Endothelial cell of umbilical vein (primary cell): Measurements from ENCODE around the gene TREX2. TPM values are rescaled to one million over a fixed set of nuclear protein-coding genes. Genes with fewer than 3 reads are reported as not detected.

Source experiments
- BruUV-seq: library from RNA; stranded (reverse); fragments of 400-500 nt; replicated peaks from 2 replicates; lab custom pipeline; 2021; lab: Mats Ljungman, UMichigan
- CTCF ChIA-PET: fragments of 300-600, 350-600 bp; sonication (Branson Sonifier 250); formaldehyde crosslinking; loops from one replicate; lab custom pipeline; 2021; ENCODE audit warnings: antibody characterized with exemption, inconsistent platforms; lab: Charles Lee
- POLR2A ChIA-PET: fragments of 300-600, 350-600 bp; sonication (Branson Sonifier 250); formaldehyde crosslinking; loops from one replicate; lab custom pipeline; 2021; ENCODE audit warnings: antibody characterized with exemption, inconsistent platforms; lab: Charles Lee
- DNase-seq: peaks from one replicate; pipeline ENCODE4 v3.0.0-alpha.2; 2011; ENCODE audit warnings: low read depth, low spot score
- FAIRE-seq: peaks from 2 replicates; lab custom pipeline; 2011; peaks lifted over from hg19 to GRCh38; lab: Jason Lieb, UNC
- H2AFZ ChIP-seq: 2 replicates; pipeline ENCODE4 v1.6.0; 2012; ENCODE audit warnings: low read depth, low read length, control low read depth, inconsistent platforms
- H3K27ac ChIP-seq: 2 replicates; pipeline ENCODE4 v1.5.1; 2011; ENCODE audit warnings: low read depth, mild to moderate bottlenecking, control low read depth, low read length, moderate library complexity; ENCODE audit not compliant: insufficient read depth
- H3K27me3 ChIP-seq, 2 experiments: 2 replicates each; pipeline versions ENCODE4 v1.6.0 to v1.6.1; 2011; ENCODE audit warnings: low read length in 2 of 2, mixed read lengths in 1 of 2; ENCODE audit not compliant: control insufficient read depth in 2 of 2, insufficient read depth in 2 of 2
- H3K36me3 ChIP-seq, 2 experiments: 2 replicates in 1 of 2; 3 replicates in 1 of 2; pipeline ENCODE4 v1.5.1; 2011; ENCODE audit warnings: low read length in 2 of 2, mild to moderate bottlenecking in 1 of 2, moderate library complexity in 1 of 2; ENCODE audit not compliant: control insufficient read depth in 2 of 2, insufficient read depth in 2 of 2; ENCODE audit errors: extremely low read depth in 1 of 2
- H3K4me1 ChIP-seq: 3 replicates; pipeline ENCODE4 v1.5.1; 2011; ENCODE audit warnings: mild to moderate bottlenecking, low read length; ENCODE audit not compliant: control insufficient read depth, insufficient read depth; ENCODE audit errors: extremely low read depth
- H3K4me2 ChIP-seq: 2 replicates; pipeline ENCODE4 v1.6.1; 2011; ENCODE audit warnings: low read length, control low read depth, mixed read lengths; ENCODE audit not compliant: insufficient read depth
- H3K4me3 ChIP-seq, 3 experiments: fragments of 200-600 bp in 1 of 3; sonication (generic), shearing (Covaris generic) in 1 of 3; replicated peaks in 1 of 3; 2 replicates each; pipeline ENCODE4 v1.5.1; 2011 to 2016; ENCODE audit warnings: control low read depth in 3 of 3, low read length in 3 of 3, mild to moderate bottlenecking in 2 of 3, inconsistent platforms in 1 of 3, low read depth in 1 of 3, moderate library complexity in 1 of 3; ENCODE audit not compliant: insufficient read depth in 1 of 3
- H3K79me2 ChIP-seq: 2 replicates; pipeline ENCODE4 v1.6.0; 2012; ENCODE audit warnings: low read length, inconsistent platforms; ENCODE audit not compliant: control insufficient read depth, insufficient read depth
- H3K9ac ChIP-seq: replicated peaks from 2 replicates; pipeline ENCODE3; 2011; ENCODE audit warnings: low read length, control low read depth; ENCODE audit not compliant: insufficient read depth; ENCODE audit errors: extremely low read depth
- H3K9me1 ChIP-seq: replicated peaks from 3 replicates; pipeline ENCODE4 v1.6.0; 2011; ENCODE audit warnings: mild to moderate bottlenecking, low read length; ENCODE audit not compliant: control insufficient read depth, insufficient read depth; ENCODE audit errors: extremely low read depth
- H3K9me3 ChIP-seq: replicated peaks from 2 replicates; pipeline ENCODE4 v1.5.1; 2012; ENCODE audit warnings: low read length, inconsistent platforms; ENCODE audit not compliant: control insufficient read depth, insufficient read depth
- H4K20me1 ChIP-seq: replicated peaks from 2 replicates; pipeline ENCODE3; 2011; ENCODE audit warnings: mild to moderate bottlenecking, low read length; ENCODE audit not compliant: control insufficient read depth, insufficient read depth; ENCODE audit errors: extremely low read depth
- CTCF ChIP-seq, 2 donors: IDR thresholded peaks; 1 replicate in 1 of 2; 2 replicates in 1 of 2; pipeline ENCODE4 v1.5.1; 2011; ENCODE audit warnings: low read length in 2 of 2, mild to moderate bottlenecking in 2 of 2, moderate library complexity in 2 of 2, control low read depth in 1 of 2, inconsistent platforms in 1 of 2, low read depth in 1 of 2; ENCODE audit not compliant: insufficient read depth in 1 of 2; ENCODE audit errors: extremely low read depth in 1 of 2
- EZH2 ChIP-seq: IDR thresholded peaks from 2 replicates; pipeline ENCODE4 v1.6.1; 2012; ENCODE audit warnings: borderline replicate concordance, low read depth, mild to moderate bottlenecking, moderate library complexity, low read length, inconsistent platforms; ENCODE audit not compliant: severe bottlenecking
- FOS ChIP-seq: IDR thresholded peaks from 2 replicates; pipeline ENCODE4 v1.6.1; 2011; ENCODE audit warnings: mild to moderate bottlenecking, low read length, moderate library complexity, borderline replicate concordance; ENCODE audit not compliant: insufficient read depth
- GATA2 ChIP-seq: IDR thresholded peaks from 2 replicates; pipeline ENCODE4 v1.7.0; 2011; ENCODE audit warnings: low read depth, mild to moderate bottlenecking, moderate library complexity, mixed read lengths, low read length; ENCODE audit not compliant: insufficient read length, insufficient read depth
- JUN ChIP-seq: IDR thresholded peaks from 2 replicates; pipeline ENCODE4 v1.6.1; 2011; ENCODE audit warnings: borderline replicate concordance, low read depth; ENCODE audit not compliant: insufficient read length, insufficient read depth
- MYC ChIP-seq: IDR thresholded peaks from one replicate; pipeline ENCODE4 v1.6.1; 2011; ENCODE audit warnings: mild to moderate bottlenecking, low read depth, low read length
- POLR2A ChIP-seq: IDR thresholded peaks from 2 replicates; pipeline ENCODE4 v1.6.1; 2012; ENCODE audit warnings: low read depth, mild to moderate bottlenecking, control low read depth, low read length
- POLR2AphosphoS5 ChIP-seq: IDR thresholded peaks from 2 replicates; pipeline ENCODE4 v1.6.1; 2012; ENCODE audit warnings: low read depth, mild to moderate bottlenecking, control low read depth, low read length, moderate library complexity; ENCODE audit not compliant: insufficient read depth
- dilution Hi-C: fragments of 300-500 bp; cut with MboI; formaldehyde crosslinking; loops from one replicate; pipeline ENCODE4 v1.15.0; 2019; ENCODE audit warnings: low sequenced_read_pairs; ENCODE audit not compliant: extremely low pct_ligation_motif_present
- intact Hi-C: fragments of 100-400 bp; cut with micrococcal nuclease; formaldehyde crosslinking; loops from one replicate; pipeline ENCODE4 v1.10.0; 2022
- polyA plus RNA-seq, 4 experiments: library from polyadenylated mRNA; depleted of rRNA in 3 of 4; stranded (reverse) in 3 of 4; unstranded in 1 of 4; fragments of >200 nt; gene quantifications; 2 replicates each; pipeline versions ENCODE4 v1.2.1 to v1.2.3, GENCODE V29; 2011 to 2012; ENCODE audit warnings: missing spikeins in 1 of 4
- total RNA-seq: library from RNA; stranded (reverse); gene quantifications from 2 replicates; pipeline ENCODE4 v1.2.3, GENCODE V29; 2021
- TF ChIP-seq, protein P1 (sequence below): IDR thresholded peaks from 2 replicates; pipeline ENCODE4 v1.6.1; 2011; ENCODE audit not compliant: insufficient read depth, insufficient read length

Gene TREX2
- total and polyA plus RNA-seq, 2 donors (not counting 3 experiments of a cell fraction or from before 2014, with no cell fraction given): 0.82 to 0.99 TPM

GRCh38 chrX:153448556-153449367, 2.9 kb upstream of the TREX2 start:
- no peaks in the 10 kb centered on the region for H3K27me3 ChIP-seq
- POLR2A ChIA-PET: no interaction called here
- DNase-seq (no peak), FAIRE-seq (no peak)
- no peak overlapping the region for H3K4me3 ChIP-seq
- no peaks in the 10 kb centered on the region for H3K4me1 ChIP-seq
- no peak overlapping the region for H3K4me2 ChIP-seq
- no peaks in the 10 kb centered on the region for H3K9me3 ChIP-seq
- no TSS peak for BruUV-seq
- dilution Hi-C loops: no loop called here
- no peak overlapping the region for H3K9ac ChIP-seq
- no peaks in the 10 kb centered on the region for H4K20me1 ChIP-seq
- H3K9me1 ChIP-seq: no peaks in the 10 kb centered on the region
- intact Hi-C loops: no loop called here
- no peak for TF ChIP-seq MYC
- CTCF ChIA-PET: no interaction called here
- no peaks in the 10 kb centered on the region for H3K36me3 ChIP-seq
- H3K79me2 ChIP-seq: no peaks in the 10 kb centered on the region
- H3K27ac ChIP-seq: no peak overlapping the region
- no peak overlapping the region for H2AFZ ChIP-seq

DNA sequence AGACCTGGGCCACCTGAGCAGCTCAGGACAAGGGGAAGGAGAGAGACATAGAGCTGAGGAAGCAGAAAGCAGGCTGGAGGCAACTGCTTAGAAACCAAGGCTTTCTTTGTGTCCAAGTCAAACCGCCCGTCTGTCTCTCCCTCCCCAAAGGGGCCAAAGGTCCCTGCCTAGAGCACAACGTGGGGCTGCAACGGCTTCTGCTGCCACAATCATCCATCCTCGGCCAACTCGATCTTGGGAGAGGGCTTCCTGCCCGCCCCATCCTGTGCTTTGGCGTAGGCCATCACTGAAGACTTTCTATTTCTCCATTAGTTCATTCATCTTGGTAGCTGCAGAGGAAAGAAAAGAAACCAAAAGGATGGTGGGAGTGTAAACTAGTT, 1.7 kb upstream of the TREX2 start:
- Histone ChIP-seq H3K27ac (no peak overlapping the region), H3K36me3 (no peaks in the 10 kb centered on the region), H3K9ac (no peak overlapping the region), H2AFZ (no peak overlapping the region), H3K4me1 (no peaks in the 10 kb centered on the region), H3K4me3 (no peak overlapping the region), H3K27me3 (no peaks in the 10 kb centered on the region), H3K4me2 (no peak overlapping the region), H4K20me1 (no peaks in the 10 kb centered on the region), H3K9me1 (no peaks in the 10 kb centered on the region), H3K79me2 (no peaks in the 10 kb centered on the region), H3K9me3 (no peaks in the 10 kb centered on the region)
- no peak for TF ChIP-seq GATA2
- TF ChIP-seq FOS: no peak
- TF ChIP-seq POLR2A: no peak
- TF ChIP-seq CTCF (IDR thresholded peaks at IDR 0.05; ENCODE audit: extremely low read depth in 1 of 2, insufficient read depth in 1 of 2, low read depth in 1 of 2, low read length in 2 of 2): no peak
- TF ChIP-seq, protein P1, sequence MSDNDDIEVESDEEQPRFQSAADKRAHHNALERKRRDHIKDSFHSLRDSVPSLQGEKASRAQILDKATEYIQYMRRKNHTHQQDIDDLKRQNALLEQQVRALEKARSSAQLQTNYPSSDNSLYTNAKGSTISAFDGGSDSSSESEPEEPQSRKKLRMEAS: no peak
- no peak for TF ChIP-seq MYC
- TF ChIP-seq JUN: no peak
- TF ChIP-seq EZH2: no peak
- TF ChIP-seq POLR2AphosphoS5: no peak
- dilution Hi-C loops: no loop called here
- POLR2A ChIA-PET: no interaction called here
- BruUV-seq: no TSS peak
- DNase-seq (no peak), FAIRE-seq (no peak)
- CTCF ChIA-PET: no interaction called here
- intact Hi-C loops: no loop called here
